ENCODE data around the gene AKAP1.
A peak's percentile ranks its signal among the peaks of the same experiment; 100 is the strongest.

Gene AKAP1

GRCh38 chr17:57120814-57121213 is 35.8 kb downstream of the AKAP1 start:
- ChIA-PET CTCF (interaction anchor here (0.5 to 1.7 kb wide), 3 partner anchors 474 to 713 kb away, joined by 3 to 4 read pairs (median 3); no protein-coding TSS in a partner anchor), POLR2A (ENCODE audit: low non-redundant PET) (no interaction called here)
- no peak overlapping the region for H3K27ac ChIP-seq
- no peak for TF ChIP-seq CTCF (conservative IDR thresholded peaks at IDR 0.05; ENCODE audit: low read depth)
- DNase-seq (ENCODE audit: low spot score): no peak

GRCh38 chr17:57121308-57122042 is 36.4 kb downstream of the AKAP1 start:
- H3K27ac ChIP-seq: no peak overlapping the region
- DNase-seq (ENCODE audit: low spot score): peak; percentile 35
- TF ChIP-seq CTCF (conservative IDR thresholded peaks at IDR 0.05; ENCODE audit: low read depth): peak; percentile 41
- POLR2A ChIA-PET (ENCODE audit: low non-redundant PET): no interaction called here
- CTCF ChIA-PET: interaction anchor here (0.5 to 1.7 kb wide), 4 partner anchors 79 to 712 kb away, joined by 3 to 4 read pairs (median 3); no protein-coding TSS in a partner anchor

- no peak for TF ChIP-seq CTCF (conservative IDR thresholded peaks at IDR 0.05; ENCODE audit: low read depth)
- CTCF ChIA-PET: no interaction called here
- H3K27ac ChIP-seq: no peak overlapping the region
- no peak for DNase-seq (ENCODE audit: low spot score)
- POLR2A ChIA-PET (ENCODE audit: low non-redundant PET): no interaction called here
Measured at GRCh38 chr17:57124053-57124452, 39.0 kb downstream of the AKAP1 start.

GRCh38 chr17:57125406-57125805 is 40.4 kb downstream of the AKAP1 start:
- no peak overlapping the region for H3K27ac ChIP-seq
- POLR2A ChIA-PET (ENCODE audit: low non-redundant PET): no interaction called here
- DNase-seq (ENCODE audit: low spot score): no peak
- CTCF ChIA-PET: interaction anchor here (0.9 kb wide), 1 partner anchor 38 kb away, joined by 3 read pairs; no protein-coding TSS in a partner anchor
- TF ChIP-seq CTCF (conservative IDR thresholded peaks at IDR 0.05; ENCODE audit: low read depth): no peak

GRCh38 chr17:57125866-57126265 is 40.8 kb downstream of the AKAP1 start:
- no peak for DNase-seq (ENCODE audit: low spot score)
- no peak for TF ChIP-seq CTCF (conservative IDR thresholded peaks at IDR 0.05; ENCODE audit: low read depth)
- CTCF ChIA-PET: interaction anchor here (0.9 kb wide), 1 partner anchor 37 kb away, joined by 3 read pairs; no protein-coding TSS in a partner anchor
- POLR2A ChIA-PET (ENCODE audit: low non-redundant PET): no interaction called here
- H3K27ac ChIP-seq: no peak overlapping the region

- H3K27ac ChIP-seq: peak overlapping the region; percentile 40; the same call in 1 of the 2 replicates
- peak; percentile 92 for TF ChIP-seq CTCF (conservative IDR thresholded peaks at IDR 0.05; ENCODE audit: low read depth)
- ChIA-PET POLR2A (ENCODE audit: low non-redundant PET) (no interaction called here), CTCF (interaction anchor here (0.5 to 1.4 kb wide), 9 partner anchors 20 to 772 kb away, joined by 3 to 7 read pairs (median 3); no protein-coding TSS in a partner anchor)
- DNase-seq (ENCODE audit: low spot score): peak; percentile 97
Measured at GRCh38 chr17:57130708-57131461, 45.8 kb downstream of the AKAP1 start.
